Activated T-cell treated with anti-CD3 and anti-CD28 coated beads, Interleukin-2, amount 50 U/mL, for 48 hours (primary cell): ENCODE data around the gene FTO.
"Not testable (repeated sequence)": the region's sequence is repeated elsewhere in the genome, so short reads cannot be mapped to it uniquely, and the experiment has no call there.

Experiments used
- DNase-seq, 2 experiments: peaks; one replicate each; pipeline ENCODE4 v3.0.0-alpha.2; 2020

FTO gene

GRCh38 chr16:53703590-53704444, at the start of gene FTO, which contains the start of gene RPGRIP1L:
TSS of gene FTO (plus strand) at chr16:53704156.
TSS of gene RPGRIP1L (minus strand) at chr16:53703859. CDS start at chr16:53700723, 3,136 bp downstream.
- peak; percentile 99 for DNase-seq

GRCh38 chr16:53654946-53655345, 49.0 kb upstream of the FTO start:
- no peak for DNase-seq

GRCh38 chr16:53662072-53662471, 41.9 kb upstream of the FTO start:
- no peak for DNase-seq

GRCh38 chr16:53664724-53665345, 39.1 kb upstream of the FTO start:
- DNase-seq: peak; percentile 22 to 36

- DNase-seq: no peak
Observed at GRCh38 chr16:53666786-53667415, 37.1 kb upstream of the FTO start.

- DNase-seq: no peak
Observed at GRCh38 chr16:53668869-53669268, 35.1 kb upstream of the FTO start.

- DNase-seq: no peak
Observed at GRCh38 chr16:53672461-53672860, 31.5 kb upstream of the FTO start.

GRCh38 chr16:53673189-53673588, 30.8 kb upstream of the FTO start:
- DNase-seq: no peak

GRCh38 chr16:53678155-53678554, 25.8 kb upstream of the FTO start:
- no peak for DNase-seq

GRCh38 chr16:53678756-53679343, 25.1 kb upstream of the FTO start:
- DNase-seq: no peak

- DNase-seq: no peak
Observed at GRCh38 chr16:53680756-53681155, 23.2 kb upstream of the FTO start.

GRCh38 chr16:53681354-53681753, 22.6 kb upstream of the FTO start:
- DNase-seq: no peak

- not testable (repeated sequence) for DNase-seq
Observed at GRCh38 chr16:53685334-53685733, 18.6 kb upstream of the FTO start.

GRCh38 chr16:53686710-53687109, 17.2 kb upstream of the FTO start:
- DNase-seq: no peak

- no peak for DNase-seq
Observed at GRCh38 chr16:53689636-53690035, 14.3 kb upstream of the FTO start.

GRCh38 chr16:53690771-53691170, 13.2 kb upstream of the FTO start:
- no peak for DNase-seq

GRCh38 chr16:53692146-53692545, 11.8 kb upstream of the FTO start:
- DNase-seq: no peak

GRCh38 chr16:53693320-53693719, 10.6 kb upstream of the FTO start:
- DNase-seq: no peak

- DNase-seq: no peak
Observed at GRCh38 chr16:53695070-53695469, 8.9 kb upstream of the FTO start.

- not testable (repeated sequence) for DNase-seq
Observed at GRCh38 chr16:53698271-53698670, 5.7 kb upstream of the FTO start.

GRCh38 chr16:53704445-53704813, 473 bp downstream of the FTO start:
- DNase-seq: no peak

GRCh38 chr16:53707671-53708070, 3.7 kb downstream of the FTO start:
- no peak for DNase-seq

GRCh38 chr16:53708490-53708889, 4.5 kb downstream of the FTO start:
- no peak for DNase-seq

- DNase-seq: no peak
Observed at GRCh38 chr16:53711390-53711789, 7.4 kb downstream of the FTO start.
